C4-2B (cell line): Measurements from ENCODE around the gene EXD3.
"Not testable (repeated sequence)": the region's sequence is repeated elsewhere in the genome, so short reads cannot be mapped to it uniquely, and the experiment has no call there.

ENCODE experiments used
- H3K27ac ChIP-seq: fragments of 450-650 bp; 2 replicates; pipeline ENCODE4 v1.5.1; 2017
- ZFX ChIP-seq: fragments of 450-650 bp; IDR thresholded peaks from 2 replicates; pipeline ENCODE4 v1.6.1; 2017
- TF ChIP-seq, protein P1 (sequence below): fragments of 450-650 bp; conservative IDR thresholded peaks from 2 replicates; pipeline ENCODE4 v1.5.1; 2017; ENCODE audit warnings: mild to moderate bottlenecking

Gene EXD3

DNA sequence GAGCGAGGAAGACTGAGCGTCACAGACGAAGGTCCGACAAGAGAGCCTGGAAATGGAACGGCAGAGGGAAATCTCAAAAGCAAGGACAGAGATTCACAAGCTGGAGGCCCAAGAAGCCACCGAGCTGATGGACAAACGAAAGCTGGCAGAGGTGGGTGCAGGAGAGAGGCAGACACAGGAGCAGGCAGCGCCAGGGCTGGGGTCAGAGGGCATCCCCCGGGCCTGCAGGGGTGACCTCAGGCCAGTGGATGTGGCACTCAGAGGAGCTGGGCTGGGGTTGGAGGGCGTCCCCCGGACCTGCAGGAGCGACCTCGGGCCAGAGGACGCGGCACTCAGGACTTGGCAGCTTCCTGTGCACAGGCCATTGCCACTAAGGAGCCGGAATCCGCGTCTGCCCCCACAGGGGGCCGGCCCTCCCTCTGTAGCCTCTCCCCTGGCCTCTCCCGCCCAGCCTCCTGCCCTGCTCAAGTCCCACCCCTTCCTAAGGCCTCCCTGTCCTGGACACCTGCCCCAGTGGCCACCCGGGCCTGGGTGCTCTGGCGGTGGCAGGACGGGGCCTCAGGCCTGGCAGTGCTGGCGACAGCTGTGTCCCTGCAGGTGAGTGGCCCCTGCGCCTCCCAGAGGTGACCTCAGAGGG lies 40.4 kb downstream of the EXD3 start:
- no peak for TF ChIP-seq ZFX
- TF ChIP-seq, protein P1, sequence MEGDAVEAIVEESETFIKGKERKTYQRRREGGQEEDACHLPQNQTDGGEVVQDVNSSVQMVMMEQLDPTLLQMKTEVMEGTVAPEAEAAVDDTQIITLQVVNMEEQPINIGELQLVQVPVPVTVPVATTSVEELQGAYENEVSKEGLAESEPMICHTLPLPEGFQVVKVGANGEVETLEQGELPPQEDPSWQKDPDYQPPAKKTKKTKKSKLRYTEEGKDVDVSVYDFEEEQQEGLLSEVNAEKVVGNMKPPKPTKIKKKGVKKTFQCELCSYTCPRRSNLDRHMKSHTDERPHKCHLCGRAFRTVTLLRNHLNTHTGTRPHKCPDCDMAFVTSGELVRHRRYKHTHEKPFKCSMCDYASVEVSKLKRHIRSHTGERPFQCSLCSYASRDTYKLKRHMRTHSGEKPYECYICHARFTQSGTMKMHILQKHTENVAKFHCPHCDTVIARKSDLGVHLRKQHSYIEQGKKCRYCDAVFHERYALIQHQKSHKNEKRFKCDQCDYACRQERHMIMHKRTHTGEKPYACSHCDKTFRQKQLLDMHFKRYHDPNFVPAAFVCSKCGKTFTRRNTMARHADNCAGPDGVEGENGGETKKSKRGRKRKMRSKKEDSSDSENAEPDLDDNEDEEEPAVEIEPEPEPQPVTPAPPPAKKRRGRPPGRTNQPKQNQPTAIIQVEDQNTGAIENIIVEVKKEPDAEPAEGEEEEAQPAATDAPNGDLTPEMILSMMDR, result no peak
- no peak overlapping the region for H3K27ac ChIP-seq

- TF ChIP-seq, protein P1, result no peak
- TF ChIP-seq ZFX, result no peak
- no peak overlapping the region for H3K27ac ChIP-seq
Measured at GRCh38 chr9:137381501-137382443, 41.2 kb downstream of the EXD3 start.

- no peak overlapping the region for H3K27ac ChIP-seq
- TF ChIP-seq, protein P1, result no peak
- no peak for TF ChIP-seq ZFX
Measured at GRCh38 chr9:137380606-137381005, 42.4 kb downstream of the EXD3 start.

DNA sequence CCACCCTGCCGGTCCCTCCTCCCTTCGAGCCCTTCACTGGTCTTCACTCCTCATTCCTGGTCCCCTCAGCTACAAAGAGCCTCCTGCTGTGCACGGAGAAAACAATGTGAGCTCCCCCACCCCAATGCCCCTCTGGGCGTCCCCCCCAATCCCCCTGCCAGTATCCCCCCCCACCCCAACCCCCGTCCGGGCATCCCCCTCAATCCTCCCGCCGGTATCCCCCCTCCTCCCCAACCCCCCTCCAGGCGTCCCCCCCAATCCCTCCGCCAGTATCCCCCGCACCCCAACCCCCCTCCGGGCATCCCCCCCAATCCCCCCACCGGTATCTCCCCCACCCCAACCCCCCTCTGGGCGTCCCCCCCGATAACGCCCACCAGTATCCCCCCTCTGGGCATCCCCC lies 42.8 kb downstream of the EXD3 start:
- no peak for TF ChIP-seq ZFX
- TF ChIP-seq, protein P1, result no peak
- H3K27ac ChIP-seq, result no peak overlapping the region

DNA sequence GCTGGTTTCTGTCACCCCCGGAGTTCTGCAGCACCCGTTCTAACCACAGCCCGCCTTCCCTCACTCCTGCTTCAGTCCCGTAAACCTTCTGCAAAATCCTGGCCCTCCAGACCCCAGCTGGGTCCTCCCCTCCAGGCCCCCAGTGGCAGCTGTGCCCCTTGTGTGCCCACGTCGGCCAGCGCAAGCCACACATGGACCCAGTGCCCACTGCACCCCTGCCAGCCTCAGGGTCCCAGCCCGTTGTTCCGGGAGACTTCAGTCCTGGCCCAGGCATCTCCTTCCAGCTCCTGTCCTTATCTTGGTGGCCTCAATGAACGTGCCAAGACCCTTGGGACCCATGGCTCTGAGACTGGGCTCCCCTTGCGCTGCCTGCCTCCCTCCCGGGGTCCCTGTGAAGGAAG lies 43.2 kb downstream of the EXD3 start:
- H3K27ac ChIP-seq, result no peak overlapping the region
- no peak for TF ChIP-seq ZFX
- TF ChIP-seq, protein P1, result no peak

- not testable (repeated sequence) for H3K27ac ChIP-seq
Measured at GRCh38 chr9:137378688-137379410, 44.1 kb downstream of the EXD3 start.

DNA sequence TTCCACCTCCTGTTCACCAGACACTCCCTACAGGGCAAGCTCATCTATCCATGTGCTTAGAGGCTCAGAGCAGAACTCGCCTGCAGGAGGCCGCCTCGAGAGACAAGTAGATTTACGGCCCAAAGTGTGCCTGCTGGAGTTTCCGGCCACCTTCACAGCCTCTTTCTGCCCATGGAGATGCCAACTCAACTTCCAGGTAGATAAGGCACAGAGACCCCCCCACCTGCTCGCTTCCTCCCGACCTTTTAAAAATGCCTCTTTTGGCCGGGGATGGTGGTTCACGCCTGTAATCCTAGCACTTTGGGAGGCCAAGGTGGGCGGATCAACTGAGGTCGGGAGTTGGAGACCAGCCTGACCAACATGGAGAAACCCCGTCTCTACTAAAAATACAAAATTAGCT lies 46.6 kb downstream of the EXD3 start:
- TF ChIP-seq, protein P1, result no peak
- no peak for TF ChIP-seq ZFX

More for the DNA sequence above, 46.6 kb downstream of the EXD3 start:
- no peak overlapping the region for H3K27ac ChIP-seq
